Adrenal gland (tissue), 5 donors: ENCODE results near the gene MBLAC1.

Experiments
- CTCF ChIP-seq, 6 experiments: fragments of 450-650 bp in 4 of 6; fragments of 200-600 bp in 2 of 6; sonication (generic) in 1 of 6; IDR thresholded peaks; 1 replicate in 5 of 6; 2 replicates in 1 of 6; pipeline versions ENCODE4 v1.5.1 to v1.8.0; 2016 to 2021; ENCODE audit warnings: antibody characterized with exemption in 6 of 6, mild to moderate bottlenecking in 2 of 6, moderate library complexity in 1 of 6
- POLR2A ChIP-seq, 2 donors: fragments of 450-650 bp; IDR thresholded peaks; one replicate each; pipeline ENCODE4 v1.6.1; 2017; ENCODE audit warnings: antibody characterized with exemption in 2 of 2, mild to moderate bottlenecking in 2 of 2, moderate library complexity in 1 of 2
- donor health status: DM: no; HTN: no; CAD: no.

GRCh38 chr7:100147278-100147677, 20.5 kb downstream of the MBLAC1 start:
- TF ChIP-seq CTCF (IDR thresholded peaks at IDR 0.05) = no peak
- TF ChIP-seq POLR2A (IDR thresholded peaks at IDR 0.05) = no peak
